CD4-positive, alpha-beta T cell treated with Interleukin-2 at 100 ng/mL for 4 hours (primary cell): ENCODE measurements around the gene CHAT.

Source experiments
- DNase-seq: peaks from one replicate; pipeline ENCODE4 v3.0.0-alpha.2; 2020; ENCODE audit warnings: low spot score

CHAT gene

GRCh38 chr10:49688920-49689319, 75.1 kb downstream of the CHAT start:
- no peak for DNase-seq

GRCh38 chr10:49689882-49690510, 76.2 kb downstream of the CHAT start:
- DNase-seq = no peak

GRCh38 chr10:49690698-49691356, 77.0 kb downstream of the CHAT start:
- DNase-seq = no peak

- DNase-seq = no peak
These were observed 77.8 kb downstream of the CHAT start for GRCh38 chr10:49691588-49691987.

- DNase-seq = no peak
These were observed 80.6 kb downstream of the CHAT start for GRCh38 chr10:49694466-49694865.

- no peak for DNase-seq
These were observed 82.5 kb downstream of the CHAT start for GRCh38 chr10:49696311-49696710.

- DNase-seq = no peak
These were observed 84.8 kb downstream of the CHAT start for GRCh38 chr10:49698679-49699078.

- DNase-seq = no peak
These were observed 86.4 kb downstream of the CHAT start for GRCh38 chr10:49700211-49700610.

GRCh38 chr10:49700997-49701396, 87.2 kb downstream of the CHAT start:
- no peak for DNase-seq

- DNase-seq = no peak
These were observed 93.7 kb downstream of the CHAT start for GRCh38 chr10:49707585-49707984.

- DNase-seq = no peak
These were observed 96.1 kb downstream of the CHAT start for GRCh38 chr10:49709934-49710333.

GRCh38 chr10:49710966-49711365, 97.1 kb downstream of the CHAT start:
- no peak for DNase-seq

GRCh38 chr10:49711481-49711880, 97.6 kb downstream of the CHAT start:
- DNase-seq = no peak

GRCh38 chr10:49713266-49713665, 99.4 kb downstream of the CHAT start:
- DNase-seq = no peak
